Fibroblast of lung (primary cell): ENCODE measurements around the gene ZFP14. TPM values are rescaled to one million over a fixed set of nuclear protein-coding genes. Genes with fewer than 3 reads are reported as not detected.
"Not testable (repeated sequence)": the region's sequence is repeated elsewhere in the genome, so short reads cannot be mapped to it uniquely, and the experiment has no call there.

ENCODE experiments used
- DNase-seq, 2 donors: peaks; one replicate each; pipeline versions ENCODE4 v3.0.0 to v3.0.0-alpha.2; 2010; ENCODE audit warnings: low read depth in 2 of 2
- H2AFZ ChIP-seq: 2 replicates; pipeline ENCODE4 v1.5.1; 2012; ENCODE audit warnings: low read length, control low read depth, inconsistent platforms
- H3K27ac ChIP-seq: 2 replicates; pipeline ENCODE4 v1.5.1; 2011; ENCODE audit warnings: low read length, control low read depth; ENCODE audit not compliant: insufficient read depth
- H3K27me3 ChIP-seq: 2 replicates; pipeline ENCODE4 v1.5.1; 2011; ENCODE audit warnings: mild to moderate bottlenecking, low read length; ENCODE audit not compliant: control insufficient read depth, insufficient read depth
- H3K36me3 ChIP-seq: 2 replicates; pipeline ENCODE4 v1.5.1; 2011; ENCODE audit warnings: low read length; ENCODE audit not compliant: control insufficient read depth, insufficient read depth
- H3K4me1 ChIP-seq: 2 replicates; pipeline ENCODE4 v1.5.1; 2011; ENCODE audit warnings: low read length; ENCODE audit not compliant: control insufficient read depth, insufficient read depth; ENCODE audit errors: extremely low read depth
- H3K4me2 ChIP-seq: 2 replicates; pipeline ENCODE4 v1.5.1; 2011; ENCODE audit warnings: low read length, control low read depth; ENCODE audit not compliant: insufficient read depth; ENCODE audit errors: extremely low read depth
- H3K4me3 ChIP-seq, 4 experiments: fragments of 200-600 bp in 1 of 4; sonication (generic) in 1 of 4; replicated peaks in 1 of 4; 2 replicates each; pipeline ENCODE4 v1.5.1; 2011 to 2016; ENCODE audit warnings: low read length in 4 of 4, low read depth in 3 of 4, mild to moderate bottlenecking in 3 of 4, control low read depth in 2 of 4, inconsistent platforms in 1 of 4, mixed read lengths in 1 of 4; ENCODE audit not compliant: insufficient read depth in 1 of 4; ENCODE audit errors: control extremely low read depth in 1 of 4
- H3K79me2 ChIP-seq: 2 replicates; pipeline ENCODE4 v1.5.1; 2012; ENCODE audit warnings: mild to moderate bottlenecking, low read length, inconsistent platforms; ENCODE audit not compliant: control insufficient read depth, insufficient read depth
- H3K9ac ChIP-seq: 2 replicates; pipeline ENCODE4 v1.5.1; 2011; ENCODE audit warnings: mild to moderate bottlenecking, low read length, control low read depth; ENCODE audit not compliant: insufficient read depth
- H3K9me3 ChIP-seq: 2 replicates; pipeline ENCODE4 v1.5.1; 2012; ENCODE audit warnings: low read depth, low read length; ENCODE audit not compliant: control insufficient read depth, insufficient read depth
- H4K20me1 ChIP-seq: 2 replicates; pipeline ENCODE4 v1.5.1; 2011; ENCODE audit warnings: low read length; ENCODE audit not compliant: control insufficient read depth, insufficient read depth; ENCODE audit errors: extremely low read depth
- CTCF ChIP-seq, 2 donors: IDR thresholded peaks in 1 of 2; conservative IDR thresholded peaks in 1 of 2; 1 replicate in 1 of 2; 2 replicates in 1 of 2; pipeline ENCODE4 v1.5.1; 2011 to 2012; ENCODE audit warnings: low read length in 2 of 2, control low read depth in 1 of 2, inconsistent platforms in 1 of 2, low read depth in 1 of 2, mild to moderate bottlenecking in 1 of 2
- EZH2 ChIP-seq: IDR thresholded peaks from 2 replicates; pipeline ENCODE4 v1.5.1; 2012; ENCODE audit warnings: low read length, control low read depth, mild to moderate bottlenecking; ENCODE audit errors: missing control alignments
- polyA plus RNA-seq, 2 donors: library from polyadenylated mRNA; depleted of rRNA in 1 of 2; stranded (reverse) in 1 of 2; unstranded in 1 of 2; fragments of >200 nt; gene quantifications; 2 replicates each; pipeline ENCODE4 v1.2.1, GENCODE V29; 2011 to 2012; ENCODE audit warnings: missing spikeins in 1 of 2
- total RNA-seq: library from RNA; depleted of rRNA; stranded (reverse); fragments of >200 nt; gene quantifications from 2 replicates; pipeline ENCODE4 v1.2.1, GENCODE V29; 2014

The ZFP14 gene
- total and polyA plus RNA-seq, 2 donors (not counting 1 experiment from before 2014, with no cell fraction given), result 1.2 to 8.1 TPM

GRCh38 chr19:36331353-36332228, 47.4 kb downstream of the ZFP14 start:
- H3K4me2 ChIP-seq, result peak overlapping the region; percentile 84
- TF ChIP-seq EZH2, result no peak
- TF ChIP-seq CTCF (conservative IDR thresholded peaks at IDR 0.05 in 1 of 2, IDR thresholded peaks at IDR 0.05 in 1 of 2; ENCODE audit: low read depth in 1 of 2, low read length in 2 of 2), result peak in 1 of 2 donors; percentile 1
- no peaks in the 10 kb centered on the region for H3K4me1 ChIP-seq
- peak overlapping the region; percentile 64 to 97 (median 92) for H3K4me3 ChIP-seq
- peak overlapping the region; percentile 48 for H3K9ac ChIP-seq
- no peaks in the 10 kb centered on the region for H3K27me3 ChIP-seq
- no peaks in the 10 kb centered on the region for H3K36me3 ChIP-seq
- peak overlapping the region; percentile 61 for H3K27ac ChIP-seq
- H3K79me2 ChIP-seq, result no peaks in the 10 kb centered on the region
- H4K20me1 ChIP-seq, result no peaks in the 10 kb centered on the region
- peak overlapping the region; percentile 100 for H2AFZ ChIP-seq
- peak; percentile 95 to 98 for DNase-seq
- no peaks in the 10 kb centered on the region for H3K9me3 ChIP-seq

GRCh38 chr19:36330216-36330615, 48.8 kb downstream of the ZFP14 start:
- Histone ChIP-seq H2AFZ (no peak overlapping the region), H3K79me2 (no peaks in the 10 kb centered on the region), H3K9me3 (no peaks in the 10 kb centered on the region), H3K4me2 (no peak overlapping the region), H4K20me1 (no peaks in the 10 kb centered on the region), H3K36me3 (no peaks in the 10 kb centered on the region), H3K27ac (no peak overlapping the region), H3K9ac (no peak overlapping the region), H3K4me3 (no peak overlapping the region), H3K27me3 (no peaks in the 10 kb centered on the region), H3K4me1 (no peaks in the 10 kb centered on the region)
- TF ChIP-seq CTCF (conservative IDR thresholded peaks at IDR 0.05 in 1 of 2, IDR thresholded peaks at IDR 0.05 in 1 of 2; ENCODE audit: low read depth in 1 of 2, low read length in 2 of 2) (no peak), EZH2 (no peak)
- no peak for DNase-seq

GRCh38 chr19:36329534-36329933, 49.5 kb downstream of the ZFP14 start:
- not testable (repeated sequence) for H3K9me3 ChIP-seq, H3K27ac ChIP-seq, H3K4me1 ChIP-seq, H2AFZ ChIP-seq, H3K4me2 ChIP-seq, H4K20me1 ChIP-seq, H3K36me3 ChIP-seq, H3K79me2 ChIP-seq, H3K9ac ChIP-seq, H3K4me3 ChIP-seq, H3K27me3 ChIP-seq, DNase-seq

GRCh38 chr19:36326649-36327048, 52.4 kb downstream of the ZFP14 start:
- not testable (repeated sequence) for DNase-seq, H3K79me2 ChIP-seq, H3K4me3 ChIP-seq, H3K9ac ChIP-seq, H3K27ac ChIP-seq, H3K4me1 ChIP-seq, H2AFZ ChIP-seq, H3K9me3 ChIP-seq, H3K27me3 ChIP-seq, H3K4me2 ChIP-seq, H4K20me1 ChIP-seq, H3K36me3 ChIP-seq

GRCh38 chr19:36315164-36315563, 63.8 kb downstream of the ZFP14 start:
- not testable (repeated sequence) for H3K9ac ChIP-seq, H3K27ac ChIP-seq, H3K36me3 ChIP-seq, H3K4me3 ChIP-seq, H2AFZ ChIP-seq, DNase-seq, H3K9me3 ChIP-seq, H3K4me2 ChIP-seq, H3K79me2 ChIP-seq, H3K27me3 ChIP-seq, H4K20me1 ChIP-seq, H3K4me1 ChIP-seq
